OCI-LY7 (cell line): Measurements from ENCODE around the gene ZNF486.
"Not testable (repeated sequence)": the region's sequence is repeated elsewhere in the genome, so short reads cannot be mapped to it uniquely, and the experiment has no call there.

ENCODE experiments used
- EZH2phosphoT487 ChIP-seq: fragments of 200-600 bp; sonication (generic); IDR thresholded peaks from 2 replicates; pipeline ENCODE4 v1.6.1; 2018; ENCODE audit warnings: low read depth, borderline replicate concordance, mild to moderate bottlenecking, mixed run types, antibody characterized with exemption, low read length, moderate library complexity, mixed read lengths
- TF ChIP-seq, protein P1 (sequence below): fragments of 200-600 bp; sonication (generic); conservative IDR thresholded peaks from 2 replicates; pipeline ENCODE4 v1.5.1; 2014; ENCODE audit warnings: mild to moderate bottlenecking, antibody characterized with exemption, low read length, moderate library complexity, mixed read lengths

GRCh38 chr19:20152506-20152905 lies 14.5 kb upstream of the ZNF486 start:
- TF ChIP-seq, protein P1, sequence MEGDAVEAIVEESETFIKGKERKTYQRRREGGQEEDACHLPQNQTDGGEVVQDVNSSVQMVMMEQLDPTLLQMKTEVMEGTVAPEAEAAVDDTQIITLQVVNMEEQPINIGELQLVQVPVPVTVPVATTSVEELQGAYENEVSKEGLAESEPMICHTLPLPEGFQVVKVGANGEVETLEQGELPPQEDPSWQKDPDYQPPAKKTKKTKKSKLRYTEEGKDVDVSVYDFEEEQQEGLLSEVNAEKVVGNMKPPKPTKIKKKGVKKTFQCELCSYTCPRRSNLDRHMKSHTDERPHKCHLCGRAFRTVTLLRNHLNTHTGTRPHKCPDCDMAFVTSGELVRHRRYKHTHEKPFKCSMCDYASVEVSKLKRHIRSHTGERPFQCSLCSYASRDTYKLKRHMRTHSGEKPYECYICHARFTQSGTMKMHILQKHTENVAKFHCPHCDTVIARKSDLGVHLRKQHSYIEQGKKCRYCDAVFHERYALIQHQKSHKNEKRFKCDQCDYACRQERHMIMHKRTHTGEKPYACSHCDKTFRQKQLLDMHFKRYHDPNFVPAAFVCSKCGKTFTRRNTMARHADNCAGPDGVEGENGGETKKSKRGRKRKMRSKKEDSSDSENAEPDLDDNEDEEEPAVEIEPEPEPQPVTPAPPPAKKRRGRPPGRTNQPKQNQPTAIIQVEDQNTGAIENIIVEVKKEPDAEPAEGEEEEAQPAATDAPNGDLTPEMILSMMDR = not testable (repeated sequence)
- TF ChIP-seq EZH2phosphoT487 = not testable (repeated sequence)
